ENCODE measurements around the gene ZNF621.

The ZNF621 gene

GRCh38 chr3:40524568-40525285, at the start of gene ZNF621:
ZNF621 (plus strand) TSS chr3:40524960; CDS start chr3:40525841, 881 bp downstream.
- DNase-seq, result peak; percentile 73

DNA sequence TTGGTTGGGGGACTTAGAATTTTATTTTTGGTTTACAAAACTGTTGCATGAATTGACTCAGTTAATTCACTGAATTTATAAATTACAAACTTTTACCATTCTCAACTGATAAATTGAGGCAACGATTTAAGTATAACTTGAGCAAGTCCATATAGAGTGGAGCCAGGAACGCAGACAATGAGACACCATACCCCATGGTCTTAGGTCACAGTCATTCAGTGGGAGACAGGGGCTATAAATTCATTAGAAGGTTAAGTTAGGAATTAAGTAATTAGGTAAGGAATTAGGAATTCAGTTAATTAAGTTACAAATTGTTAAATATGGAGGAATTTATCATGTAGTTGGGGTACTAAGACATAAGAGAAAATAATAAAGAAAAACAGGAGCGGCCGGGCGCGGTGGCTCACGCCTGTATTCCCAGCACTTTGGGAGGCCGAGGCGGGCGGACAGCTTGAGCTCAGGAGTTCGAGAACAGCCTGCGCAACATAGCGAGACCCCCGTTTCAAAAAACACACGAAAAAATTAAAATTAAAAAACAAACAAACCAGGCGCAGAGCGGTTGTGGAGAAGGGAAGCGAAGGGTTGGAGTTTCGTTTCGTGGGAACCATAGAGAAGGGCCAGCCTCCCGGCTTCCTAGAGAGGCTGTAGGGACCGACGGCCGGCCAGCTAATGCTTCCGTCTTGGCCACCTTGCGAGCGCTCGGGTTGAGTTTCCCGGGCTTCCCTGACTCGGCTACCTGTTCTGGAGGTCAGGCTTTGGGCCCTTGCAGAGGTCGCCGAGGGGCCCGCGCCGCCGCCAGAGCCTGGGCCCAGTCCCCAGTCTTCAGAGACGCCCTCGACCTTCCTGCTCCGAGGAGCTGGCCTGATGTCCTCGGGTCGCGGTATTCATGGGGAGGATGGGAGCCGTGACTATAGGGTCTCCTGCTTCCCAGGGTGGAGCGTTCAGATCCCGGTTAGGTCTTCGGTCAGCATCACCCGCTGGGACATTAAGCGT, 48.0 kb upstream of the ZNF621 start, which contains the start of gene ZNF619:
Gene ZNF619, plus strand, starts transcription at position 645 of the 993 bp plus-strand sequence. CDS start 858 bp downstream, outside the sequence.
- DNase-seq, result peak; percentile 53

- no peak for DNase-seq
These were observed 47.1 kb upstream of the ZNF621 start for GRCh38 chr3:40477666-40478065.

GRCh38 chr3:40487172-40487571, 37.6 kb upstream of the ZNF621 start:
- no peak for DNase-seq

- DNase-seq, result no peak
These were observed 33.8 kb upstream of the ZNF621 start for GRCh38 chr3:40490916-40491315.

- no peak for DNase-seq
These were observed 30.1 kb upstream of the ZNF621 start for GRCh38 chr3:40494698-40495097.

GRCh38 chr3:40497288-40497687, 27.5 kb upstream of the ZNF621 start:
- DNase-seq, result no peak

GRCh38 chr3:40499952-40500351, 24.8 kb upstream of the ZNF621 start:
- no peak for DNase-seq

DNA sequence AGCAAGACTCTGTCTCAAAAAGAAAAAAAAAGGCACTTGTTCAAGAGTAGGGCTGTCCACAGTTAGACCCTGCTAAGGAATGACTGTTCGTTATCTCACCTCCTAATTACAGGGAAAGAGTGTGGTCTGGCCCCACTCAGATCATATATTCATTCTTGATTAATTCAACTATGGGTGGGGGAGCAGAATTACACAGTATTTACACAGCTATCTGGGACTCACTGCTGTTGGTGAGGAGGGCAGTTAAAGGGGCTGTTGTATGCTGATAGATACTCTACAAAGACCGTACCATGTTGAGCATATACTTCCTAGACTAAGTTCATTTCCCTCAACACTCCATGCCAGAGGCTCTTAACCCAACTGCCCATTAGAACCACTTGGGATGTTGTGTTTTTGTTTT, 22.7 kb upstream of the ZNF621 start:
- no peak for DNase-seq

- DNase-seq, result no peak
These were observed 19.9 kb upstream of the ZNF621 start for GRCh38 chr3:40504636-40505430.

- DNase-seq, result peak; percentile 63
These were observed 18.9 kb upstream of the ZNF621 start, which contains the start of gene ZNF620 for GRCh38 chr3:40505599-40506462. ZNF620 (plus strand) TSS chr3:40506039; CDS start chr3:40506353, 314 bp downstream.

GRCh38 chr3:40511031-40511718, 13.6 kb upstream of the ZNF621 start:
- no peak for DNase-seq

- DNase-seq, result no peak
These were observed 8.6 kb upstream of the ZNF621 start for GRCh38 chr3:40516201-40516600.

GRCh38 chr3:40518067-40518466, 6.7 kb upstream of the ZNF621 start:
- no peak for DNase-seq

DNA sequence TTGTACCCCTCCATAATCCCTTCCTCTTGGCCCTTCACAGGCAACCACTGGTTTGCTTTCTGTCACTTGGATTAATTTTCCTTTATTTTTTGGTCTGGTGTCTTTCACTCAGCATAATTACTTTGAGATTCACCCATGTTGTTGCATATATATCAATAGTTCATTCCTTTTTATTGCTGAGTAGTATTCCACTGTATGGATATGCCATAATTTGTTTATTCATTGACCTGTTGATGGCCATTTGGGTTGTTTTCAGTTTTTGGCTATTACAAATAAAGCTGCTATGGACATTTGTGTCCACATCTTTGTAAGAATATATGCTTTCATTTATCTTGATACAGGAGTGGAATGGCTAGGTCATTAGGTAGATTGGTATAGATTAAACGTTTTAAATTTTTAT, 5.9 kb upstream of the ZNF621 start:
- DNase-seq, result no peak

- no peak for DNase-seq
These were observed 3.5 kb upstream of the ZNF621 start for GRCh38 chr3:40521254-40521653.

GRCh38 chr3:40523781-40524180, 979 bp upstream of the ZNF621 start:
- DNase-seq, result no peak

DNA sequence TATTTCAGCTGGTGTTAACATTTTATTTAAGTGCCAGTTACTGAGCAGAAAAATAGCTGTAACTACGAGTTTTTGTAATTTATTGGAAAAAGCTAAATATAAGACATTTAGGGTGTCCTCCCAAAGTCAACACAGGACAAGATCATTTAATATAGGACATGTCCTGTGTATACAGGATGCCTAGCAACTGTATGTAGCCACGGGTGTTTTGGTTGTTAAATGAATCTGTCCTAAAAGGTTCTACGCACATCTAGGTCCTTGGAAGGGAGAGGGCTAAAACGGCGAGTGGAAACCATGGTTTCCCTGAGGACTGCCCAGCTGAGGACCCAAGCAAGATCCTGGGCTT, 565 bp upstream of the ZNF621 start:
- no peak for DNase-seq

GRCh38 chr3:40528426-40528825, 3.7 kb downstream of the ZNF621 start:
- DNase-seq, result no peak

- no peak for DNase-seq
These were observed 7.5 kb downstream of the ZNF621 start for GRCh38 chr3:40532252-40532651.

DNA sequence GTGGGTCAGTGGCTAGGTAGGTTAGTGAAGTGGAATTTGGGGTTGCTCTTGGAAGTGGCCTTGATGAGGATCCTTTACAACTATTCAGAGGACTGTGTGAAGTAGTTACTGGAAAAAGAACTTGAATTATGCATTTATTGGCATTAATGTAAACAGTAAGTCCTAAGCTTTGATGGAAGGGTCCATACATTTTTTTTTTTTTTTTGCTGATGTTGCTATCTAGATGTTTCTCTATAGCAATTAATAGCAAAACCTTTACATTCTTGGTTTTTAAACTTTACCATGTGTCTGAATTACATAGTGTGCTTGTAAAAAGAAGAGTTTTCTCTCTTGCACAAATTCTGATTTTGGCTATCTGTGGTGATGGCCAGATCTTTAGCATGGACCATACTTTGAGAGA, 9.5 kb downstream of the ZNF621 start:
- no peak for DNase-seq
